Left forelimb (tissue), 1 donor: ENCODE results near the gene ZHX3.

ENCODE experiments used
- DNase-seq: peaks from one replicate; pipeline ENCODE4 v3.0.0-alpha.2; 2018; ENCODE audit warnings: low spot score

ZHX3 gene

GRCh38 chr20:41317546-41318270 lies at the start of gene ZHX3:
ZHX3 (minus strand) TSS chr20:41317731; CDS start chr20:41204916, 112,815 bp downstream.
- DNase-seq = peak; percentile 98

GRCh38 chr20:41367393-41367695 lies 49.8 kb upstream of the ZHX3 start:
- no peak for DNase-seq

GRCh38 chr20:41366546-41367392 lies 49.2 kb upstream of the ZHX3 start, which contains the start of gene EMILIN3:
EMILIN3 (minus strand) TSS chr20:41366818; CDS start chr20:41366634, 184 bp downstream.
- no peak for DNase-seq

GRCh38 chr20:41365777-41366545 lies 48.4 kb upstream of the ZHX3 start:
- no peak for DNase-seq

GRCh38 chr20:41364967-41365765 lies 47.6 kb upstream of the ZHX3 start:
- DNase-seq = no peak

GRCh38 chr20:41364236-41364855 lies 46.8 kb upstream of the ZHX3 start:
- no peak for DNase-seq

- DNase-seq = no peak
These were observed 46.1 kb upstream of the ZHX3 start for GRCh38 chr20:41363601-41364000.

GRCh38 chr20:41362748-41363140 lies 45.2 kb upstream of the ZHX3 start:
- DNase-seq = no peak

- DNase-seq = no peak
These were observed 44.5 kb upstream of the ZHX3 start for GRCh38 chr20:41361757-41362747.

- DNase-seq = no peak
These were observed 43.6 kb upstream of the ZHX3 start for GRCh38 chr20:41360831-41361756.

- no peak for DNase-seq
These were observed 42.0 kb upstream of the ZHX3 start for GRCh38 chr20:41359541-41360011.

GRCh38 chr20:41358717-41359116 lies 41.2 kb upstream of the ZHX3 start:
- DNase-seq = no peak

GRCh38 chr20:41358230-41358629 lies 40.7 kb upstream of the ZHX3 start:
- DNase-seq = no peak

- no peak for DNase-seq
These were observed 40.1 kb upstream of the ZHX3 start for GRCh38 chr20:41357424-41358163.

- DNase-seq = no peak
These were observed 39.4 kb upstream of the ZHX3 start for GRCh38 chr20:41356951-41357350.

GRCh38 chr20:41355598-41356203 lies 38.2 kb upstream of the ZHX3 start:
- DNase-seq = no peak

- DNase-seq = no peak
These were observed 37.7 kb upstream of the ZHX3 start for GRCh38 chr20:41355192-41355591.

GRCh38 chr20:41353530-41353929 lies 36.0 kb upstream of the ZHX3 start:
- DNase-seq = no peak
